ENCODE data around the gene ASCC3.

DNA sequence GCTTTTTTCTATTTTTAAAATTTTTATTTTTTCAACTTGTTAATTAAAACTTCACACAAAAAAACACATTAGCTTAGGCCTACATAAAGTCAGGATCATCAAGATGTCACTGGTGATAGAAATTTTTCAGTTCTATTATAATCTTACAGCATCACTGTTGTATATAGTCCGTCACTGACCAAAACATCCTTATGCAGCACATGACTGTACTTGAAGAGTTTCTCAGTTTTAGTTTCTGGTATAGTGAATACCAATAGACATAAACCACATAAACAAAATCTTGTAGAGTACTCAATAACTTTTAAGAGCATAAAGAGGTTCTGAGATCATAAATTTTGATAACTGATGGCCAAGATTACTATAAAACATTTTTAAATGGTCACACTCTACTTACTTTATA, 71.8 kb downstream of the ASCC3 start:
- TF ChIP-seq GATA2 (IDR thresholded peaks at IDR 0.05; ENCODE audit: low read depth, low read length): no peak
- no peak for TF ChIP-seq GATA3 (IDR thresholded peaks at IDR 0.05; ENCODE audit: low read depth, low read length)

Measured in SH-SY5Y (cell line).